Fibroblast of mammary gland (primary cell): ENCODE measurements around the gene TECPR2.

Source experiments
- DNase-seq: peaks from one replicate; pipeline ENCODE4 v3.0.0-alpha.2; 2010; ENCODE audit warnings: low read depth
- H3K4me3 ChIP-seq: 2 replicates; pipeline ENCODE4 v1.5.1; 2011; ENCODE audit warnings: low read depth, mild to moderate bottlenecking, low read length, moderate library complexity; ENCODE audit not compliant: control insufficient read depth
- TF ChIP-seq, protein P1 (sequence below): conservative IDR thresholded peaks from 2 replicates; pipeline ENCODE4 v1.5.1; 2011; ENCODE audit warnings: low read depth, low read length, inconsistent platforms; ENCODE audit not compliant: control insufficient read depth, insufficient read depth

The TECPR2 gene

DNA sequence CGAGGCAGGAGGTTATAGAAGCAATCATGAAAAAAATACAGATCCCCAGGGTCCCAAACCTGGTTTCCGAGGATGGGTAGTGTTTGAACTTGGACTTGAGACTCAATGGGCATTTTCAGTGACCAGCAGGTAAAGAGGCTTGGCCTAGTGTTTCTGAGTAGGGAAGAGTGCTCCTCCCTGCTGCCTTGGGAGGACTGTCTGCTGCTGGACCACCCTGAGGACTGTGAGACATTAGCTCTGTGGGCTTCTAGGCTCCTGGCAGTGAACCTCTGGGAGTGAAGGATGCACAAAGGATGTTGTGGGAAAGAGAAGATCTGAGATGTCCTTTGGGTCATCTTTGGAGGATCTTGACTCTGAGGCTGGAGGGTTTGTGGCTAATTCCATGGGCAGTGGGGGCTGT is 116.4 kb downstream of the TECPR2 start:
- DNase-seq, result no peak
- H3K4me3 ChIP-seq, result no peak overlapping the region
- TF ChIP-seq, protein P1, sequence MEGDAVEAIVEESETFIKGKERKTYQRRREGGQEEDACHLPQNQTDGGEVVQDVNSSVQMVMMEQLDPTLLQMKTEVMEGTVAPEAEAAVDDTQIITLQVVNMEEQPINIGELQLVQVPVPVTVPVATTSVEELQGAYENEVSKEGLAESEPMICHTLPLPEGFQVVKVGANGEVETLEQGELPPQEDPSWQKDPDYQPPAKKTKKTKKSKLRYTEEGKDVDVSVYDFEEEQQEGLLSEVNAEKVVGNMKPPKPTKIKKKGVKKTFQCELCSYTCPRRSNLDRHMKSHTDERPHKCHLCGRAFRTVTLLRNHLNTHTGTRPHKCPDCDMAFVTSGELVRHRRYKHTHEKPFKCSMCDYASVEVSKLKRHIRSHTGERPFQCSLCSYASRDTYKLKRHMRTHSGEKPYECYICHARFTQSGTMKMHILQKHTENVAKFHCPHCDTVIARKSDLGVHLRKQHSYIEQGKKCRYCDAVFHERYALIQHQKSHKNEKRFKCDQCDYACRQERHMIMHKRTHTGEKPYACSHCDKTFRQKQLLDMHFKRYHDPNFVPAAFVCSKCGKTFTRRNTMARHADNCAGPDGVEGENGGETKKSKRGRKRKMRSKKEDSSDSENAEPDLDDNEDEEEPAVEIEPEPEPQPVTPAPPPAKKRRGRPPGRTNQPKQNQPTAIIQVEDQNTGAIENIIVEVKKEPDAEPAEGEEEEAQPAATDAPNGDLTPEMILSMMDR, result no peak

DNA sequence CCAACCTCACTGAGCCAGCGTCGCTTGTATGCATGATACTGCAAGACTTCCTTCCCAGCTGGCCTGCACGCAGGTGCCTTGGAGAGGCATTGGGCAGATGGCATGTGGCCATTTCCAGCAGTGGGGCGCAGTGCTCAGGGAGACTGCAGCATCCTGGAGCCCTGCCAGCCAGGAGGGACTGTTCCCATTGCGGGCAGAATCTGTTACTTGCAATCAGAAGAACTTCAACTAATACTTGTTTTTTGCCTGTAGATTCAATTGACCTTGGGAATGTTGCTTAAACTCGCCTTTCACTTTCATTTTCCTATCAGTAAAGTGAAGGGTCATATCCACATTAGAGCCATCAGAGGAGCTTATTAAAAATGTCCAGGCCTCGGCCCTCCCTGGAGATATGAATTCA is 117.0 kb downstream of the TECPR2 start:
- TF ChIP-seq, protein P1, result no peak
- no peak for DNase-seq
- H3K4me3 ChIP-seq, result no peak overlapping the region

DNA sequence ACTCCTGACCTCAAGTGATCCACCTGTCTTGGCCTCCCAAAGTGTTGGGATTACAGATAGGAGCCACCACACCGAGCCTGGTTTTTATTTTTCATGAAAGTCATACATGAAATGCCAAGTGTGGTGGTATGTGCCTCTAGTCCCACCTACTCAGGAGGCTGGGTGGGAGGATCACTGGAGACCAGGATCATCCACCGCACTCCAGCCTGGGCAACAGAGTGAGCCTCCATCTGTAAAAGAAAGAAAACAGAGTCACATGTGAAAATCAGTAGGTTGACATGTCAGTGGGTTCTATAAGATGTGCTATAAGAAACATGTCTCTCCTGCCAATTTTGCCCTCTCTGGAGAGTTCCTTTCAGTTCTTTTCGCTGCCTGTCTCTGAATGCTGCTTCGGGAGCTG is 118.6 kb downstream of the TECPR2 start:
- TF ChIP-seq, protein P1, result no peak
- no peak for DNase-seq
- H3K4me3 ChIP-seq, result no peak overlapping the region

DNA sequence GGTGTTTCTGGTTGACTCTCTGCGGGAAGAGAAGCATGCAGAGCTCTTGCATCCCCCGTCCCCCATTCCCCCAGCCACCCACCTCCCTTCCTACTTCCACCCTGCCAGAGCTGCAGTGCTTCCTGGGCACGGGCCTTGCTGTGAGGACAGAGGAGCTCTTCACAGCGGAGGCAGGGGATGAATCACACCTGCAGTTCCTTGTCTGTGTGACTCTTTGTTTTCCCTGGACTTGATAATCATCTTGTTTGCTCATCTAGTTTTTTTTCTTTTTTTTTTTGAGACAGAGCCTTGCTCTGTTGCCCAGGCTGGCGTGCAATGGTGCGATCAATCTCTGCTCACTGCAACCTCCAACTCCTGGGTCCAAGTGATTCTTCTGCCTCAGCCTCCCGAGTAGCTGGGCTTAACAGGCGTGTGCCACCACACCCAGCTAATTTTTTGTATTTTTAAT is 119.1 kb downstream of the TECPR2 start:
- DNase-seq, result peak; percentile 51
- H3K4me3 ChIP-seq, result no peak overlapping the region
- TF ChIP-seq, protein P1, result no peak

DNA sequence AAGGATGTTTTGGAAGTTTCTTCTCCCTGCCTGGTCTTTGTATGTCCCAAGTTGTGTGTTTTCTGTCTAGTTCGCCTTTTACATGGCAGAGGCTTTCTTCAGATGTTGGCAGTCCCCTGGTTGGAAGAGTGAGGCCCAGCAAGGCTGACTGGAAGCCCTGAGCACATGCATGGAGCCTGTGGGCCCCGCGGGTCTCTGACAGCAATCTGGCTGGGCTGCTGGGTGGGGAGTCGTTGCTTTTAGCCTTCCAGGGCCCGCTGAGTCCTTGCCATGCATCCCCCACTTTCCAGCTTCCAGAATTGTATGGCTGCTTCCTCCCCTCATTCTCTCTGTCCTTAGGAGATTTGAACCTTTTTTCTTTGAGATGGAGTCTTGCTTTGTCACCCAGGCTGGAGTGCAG is 121.6 kb downstream of the TECPR2 start:
- no peak overlapping the region for H3K4me3 ChIP-seq
- TF ChIP-seq, protein P1, result no peak
- no peak for DNase-seq

DNA sequence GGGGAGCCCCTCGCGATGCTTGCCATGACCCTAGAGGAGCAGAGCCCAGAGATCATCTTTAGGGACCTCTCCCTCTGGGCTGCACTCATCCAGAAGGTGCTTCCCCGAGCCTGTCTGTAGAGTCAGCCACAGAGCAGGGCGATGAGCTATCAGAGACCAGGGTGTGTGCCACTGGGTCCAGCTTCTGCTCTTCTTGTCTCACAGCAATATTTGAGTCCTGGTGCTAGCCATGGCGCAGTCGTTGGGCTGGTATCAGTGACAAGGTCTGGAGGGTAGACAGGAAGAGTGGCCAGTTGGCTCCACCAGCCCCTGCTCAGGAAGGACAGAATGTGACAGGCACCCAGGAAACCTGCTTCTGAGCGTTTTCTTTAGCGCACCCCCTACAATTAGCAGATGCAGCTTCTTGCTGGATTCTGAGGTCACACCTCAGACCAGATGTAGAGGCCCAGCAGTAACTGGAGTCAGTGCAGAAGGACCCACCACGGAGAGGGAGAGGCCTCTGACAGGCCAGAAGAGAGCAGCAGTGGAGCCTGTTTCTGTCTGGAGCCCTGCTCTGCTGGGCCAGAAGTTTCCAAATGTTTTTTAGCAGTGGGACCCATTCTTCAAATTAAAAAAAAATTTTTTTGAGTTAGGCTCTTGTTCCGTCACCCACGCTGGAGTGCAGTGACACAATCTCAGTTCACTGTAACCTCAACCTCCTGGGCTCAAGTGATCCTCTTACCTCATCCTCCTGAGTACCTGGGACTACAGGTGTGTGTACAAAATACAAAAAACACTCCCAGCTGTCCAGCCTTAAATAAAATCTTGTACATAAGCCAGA is 123.2 kb downstream of the TECPR2 start:
- no peak overlapping the region for H3K4me3 ChIP-seq
- TF ChIP-seq, protein P1, result no peak
- DNase-seq, result no peak
